Measurements from ENCODE around the gene CCL15.
"Not testable (repeated sequence)": the region's sequence is repeated elsewhere in the genome, so short reads cannot be mapped to it uniquely, and the experiment has no call there.

Gene CCL15, protein sequence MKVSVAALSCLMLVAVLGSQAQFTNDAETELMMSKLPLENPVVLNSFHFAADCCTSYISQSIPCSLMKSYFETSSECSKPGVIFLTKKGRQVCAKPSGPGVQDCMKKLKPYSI

DNA sequence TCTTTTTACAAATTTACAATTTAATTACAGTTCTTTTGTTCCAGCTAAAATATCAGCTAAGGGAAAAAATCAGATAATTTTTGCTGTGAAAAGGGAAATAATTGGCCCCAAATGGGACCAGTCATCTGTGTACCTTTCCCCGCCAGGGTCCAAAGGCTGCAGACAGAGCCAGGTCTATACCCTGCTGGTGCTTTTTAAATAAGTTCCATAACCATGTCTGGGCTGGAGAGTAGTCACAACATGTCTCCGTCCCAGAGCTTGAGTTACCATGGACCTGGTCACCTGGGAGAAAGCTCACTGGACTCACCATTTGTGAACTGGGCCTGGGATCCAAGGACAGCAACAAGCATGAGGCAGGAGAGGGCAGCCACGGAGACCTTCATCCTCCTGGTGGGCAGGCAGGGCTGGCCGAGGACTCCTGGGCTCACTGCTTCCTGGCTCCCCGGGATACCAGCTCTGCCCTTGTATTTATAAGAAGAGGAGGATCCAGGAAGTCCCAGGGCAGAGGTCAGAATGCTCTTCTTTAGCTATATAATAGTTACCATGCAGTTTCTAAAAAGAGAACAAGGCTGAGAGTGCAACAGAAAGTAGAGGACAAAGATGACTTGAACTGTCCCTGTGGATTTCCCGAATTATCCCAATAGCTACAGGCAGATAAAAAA lies at the start of gene CCL15:
CCL15 (minus strand) TSS at position 444 of the 662 bp plus-strand sequence; CDS start at position 383, 61 bp downstream.
- DNase-seq (ENCODE audit: low read depth) = no peak

GRCh38 chr17:36049643-36050042 lies 48.3 kb upstream of the CCL15 start:
- no peak for DNase-seq (ENCODE audit: low read depth)

GRCh38 chr17:36048066-36048465 lies 46.7 kb upstream of the CCL15 start:
- DNase-seq (ENCODE audit: low read depth) = no peak

DNA sequence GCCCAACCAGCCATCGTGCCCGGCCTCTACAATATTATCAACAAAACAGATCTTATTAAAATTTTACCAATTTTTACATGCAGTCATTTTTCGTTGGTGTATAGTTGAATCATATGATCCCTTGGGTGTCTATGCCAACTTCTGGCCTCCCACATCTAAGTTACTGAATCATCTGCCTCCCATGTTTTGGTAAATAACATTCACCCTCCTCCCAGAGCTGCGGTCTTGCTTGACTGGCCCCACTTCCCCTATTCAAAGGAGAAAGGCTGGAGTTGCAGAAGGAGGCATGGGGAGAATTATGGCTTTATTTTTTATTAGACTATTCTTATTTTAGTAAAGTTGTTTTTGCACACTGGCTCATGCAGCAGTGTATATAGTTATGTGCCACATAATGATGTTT lies 34.9 kb upstream of the CCL15 start:
- no peak for DNase-seq (ENCODE audit: low read depth)

DNA sequence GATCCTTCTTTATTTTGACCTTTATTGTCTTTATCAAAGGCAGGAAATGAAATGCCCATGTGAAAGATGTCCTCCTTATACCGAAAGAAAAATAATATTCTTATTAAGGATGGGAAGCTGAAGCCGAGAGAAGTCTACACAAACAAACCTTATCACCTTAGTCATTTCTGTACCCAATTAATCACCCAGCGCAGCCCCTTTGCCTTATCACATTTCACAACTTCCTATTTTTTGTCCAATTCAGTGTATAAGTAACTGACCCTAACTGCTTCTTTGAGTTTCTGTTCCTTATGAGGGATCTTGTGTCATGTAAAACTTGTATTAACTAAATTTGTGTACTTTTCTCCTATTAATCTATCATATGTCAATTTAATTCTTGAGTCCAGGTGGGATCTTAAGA lies 32.8 kb upstream of the CCL15 start:
- no peak for DNase-seq (ENCODE audit: low read depth)

DNA sequence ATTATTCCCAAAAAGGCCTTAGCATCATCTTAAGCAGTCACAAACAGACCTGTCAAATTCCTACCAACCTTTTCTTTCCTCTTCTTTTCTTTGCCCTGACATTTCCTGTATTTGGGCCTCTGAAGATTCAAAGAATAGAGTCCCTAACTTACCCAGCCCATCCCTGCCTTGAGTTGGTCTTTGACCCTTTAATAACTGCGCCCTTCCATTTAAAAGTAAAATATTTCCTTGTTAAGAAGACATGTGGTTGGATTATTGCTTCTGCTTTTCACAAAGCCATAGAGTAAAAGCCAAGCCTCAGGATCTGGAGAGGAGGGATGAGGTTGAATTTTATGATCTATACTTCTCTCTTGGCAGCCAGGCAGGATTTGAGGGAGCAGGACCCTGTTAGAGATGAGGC lies 29.6 kb upstream of the CCL15 start:
- no peak for DNase-seq (ENCODE audit: low read depth)

DNA sequence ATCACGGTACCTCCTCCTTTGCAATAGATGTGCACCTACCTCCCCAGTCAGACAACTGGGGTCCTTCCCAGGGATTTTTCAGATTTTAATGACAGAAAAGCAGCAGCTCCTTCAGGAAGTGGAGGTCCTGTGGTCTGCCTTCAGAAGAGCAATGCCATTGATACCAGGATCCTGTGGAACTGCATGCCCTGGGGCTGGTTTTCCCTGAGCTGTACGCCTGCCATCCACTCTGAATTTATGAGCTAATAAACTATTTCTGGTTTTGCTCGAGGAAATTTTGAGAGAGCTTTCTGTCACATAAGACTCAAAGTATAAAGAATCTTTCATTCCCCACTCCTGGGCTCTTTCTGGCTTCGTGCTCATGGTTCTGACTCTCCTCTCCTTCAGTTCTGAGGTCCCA lies 26.4 kb upstream of the CCL15 start:
- DNase-seq (ENCODE audit: low read depth) = no peak

DNA sequence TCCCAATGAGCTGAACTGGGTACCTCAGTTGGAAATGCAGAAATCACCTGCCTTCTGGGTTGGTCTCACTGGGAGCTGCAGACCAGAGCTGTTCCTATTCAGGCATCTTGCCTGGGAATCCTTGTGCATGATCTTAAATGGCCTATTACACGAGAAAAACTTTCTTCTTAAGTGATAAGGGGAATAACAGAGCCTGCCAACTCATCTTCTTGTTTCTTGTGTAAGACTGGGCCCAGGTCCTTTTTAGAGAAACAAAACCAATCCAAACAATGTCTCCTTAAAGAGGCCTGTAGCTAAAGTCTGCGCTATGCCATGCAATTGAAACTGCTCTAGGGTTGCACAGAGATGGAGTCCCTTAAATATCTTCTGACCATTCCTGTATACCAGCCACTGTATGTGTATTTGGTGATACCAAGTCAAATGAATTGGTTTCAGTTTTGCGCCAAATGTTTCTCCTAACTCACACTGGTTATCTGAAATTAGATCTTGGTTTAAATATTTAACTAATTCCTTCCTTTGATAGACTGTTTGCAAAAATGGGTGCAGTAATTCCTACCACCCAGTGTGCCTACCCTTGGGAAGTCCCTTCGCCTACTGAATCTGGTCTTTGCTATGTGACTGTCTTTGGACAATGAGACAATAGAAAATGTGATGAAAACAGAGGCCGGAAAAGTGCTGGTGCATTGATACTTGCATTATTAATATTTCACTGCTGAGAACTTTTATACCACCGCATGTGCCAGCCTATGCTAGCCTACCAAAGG lies 22.9 kb upstream of the CCL15 start:
- DNase-seq (ENCODE audit: low read depth) = no peak

DNA sequence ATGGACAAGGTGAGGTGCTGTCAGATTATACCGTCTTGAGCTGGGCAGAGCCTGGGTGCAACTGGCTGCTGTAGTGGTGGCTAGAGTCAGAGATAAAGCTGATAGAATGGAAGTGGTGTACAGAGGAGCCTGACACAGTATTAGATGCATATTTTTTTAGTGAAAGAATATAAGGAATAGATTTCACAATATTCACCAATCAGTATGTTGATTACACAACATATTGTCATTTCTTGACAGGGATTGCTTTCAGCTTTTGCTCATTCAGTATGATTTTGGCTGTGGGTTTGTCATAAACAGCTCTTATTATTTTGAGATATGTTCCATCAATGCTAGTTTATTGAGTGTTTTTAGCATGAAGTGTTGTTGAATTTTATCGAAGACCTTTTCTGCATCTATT lies 18.1 kb upstream of the CCL15 start:
- no peak for DNase-seq (ENCODE audit: low read depth)

- no peak for DNase-seq (ENCODE audit: low read depth)
Observed at GRCh38 chr17:36017799-36018198, 16.4 kb upstream of the CCL15 start, which contains the start of gene CCL23. TSS of gene CCL23 (minus strand) at chr17:36017972. CDS start at chr17:36017897, 75 bp downstream.

DNA sequence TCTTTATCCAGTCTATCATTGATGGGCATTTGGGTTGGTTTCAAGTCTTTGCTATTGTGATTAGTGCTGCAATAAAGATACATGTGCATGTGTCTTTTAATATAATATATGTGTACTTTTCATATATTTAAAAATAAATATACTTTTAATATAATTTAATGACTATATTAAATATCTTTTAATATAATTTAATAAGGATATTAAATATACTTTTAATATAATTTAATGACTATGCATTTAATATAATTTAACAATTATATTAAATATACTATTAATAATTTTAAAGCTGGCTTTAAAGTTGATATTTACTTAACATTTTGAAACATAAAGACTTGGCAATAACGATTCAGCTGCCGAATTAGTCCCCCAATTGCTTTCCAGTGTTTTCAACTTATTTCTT lies 15.2 kb upstream of the CCL15 start:
- DNase-seq (ENCODE audit: low read depth) = no peak

GRCh38 chr17:36015895-36016294 lies 14.5 kb upstream of the CCL15 start:
- not testable (repeated sequence) for DNase-seq (ENCODE audit: low read depth)

DNA sequence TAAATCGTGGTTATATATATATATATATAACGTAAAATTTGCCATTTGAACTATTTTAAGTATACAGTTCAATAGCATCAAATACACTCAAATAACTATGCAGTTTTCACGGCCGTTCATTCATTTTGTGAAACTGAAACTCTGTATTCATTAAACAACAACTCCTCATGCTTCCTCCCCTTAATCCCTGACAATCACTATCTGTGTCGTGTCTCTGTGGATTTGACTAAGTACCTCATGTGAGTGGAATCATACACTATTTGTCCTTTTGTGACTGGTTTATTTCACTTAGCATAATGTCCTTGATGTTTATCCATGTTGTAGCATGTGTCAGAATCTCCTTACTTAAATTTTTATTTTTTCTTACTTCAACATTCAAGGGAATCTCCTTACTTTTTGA lies 13.6 kb upstream of the CCL15 start:
- no peak for DNase-seq (ENCODE audit: low read depth)

DNA sequence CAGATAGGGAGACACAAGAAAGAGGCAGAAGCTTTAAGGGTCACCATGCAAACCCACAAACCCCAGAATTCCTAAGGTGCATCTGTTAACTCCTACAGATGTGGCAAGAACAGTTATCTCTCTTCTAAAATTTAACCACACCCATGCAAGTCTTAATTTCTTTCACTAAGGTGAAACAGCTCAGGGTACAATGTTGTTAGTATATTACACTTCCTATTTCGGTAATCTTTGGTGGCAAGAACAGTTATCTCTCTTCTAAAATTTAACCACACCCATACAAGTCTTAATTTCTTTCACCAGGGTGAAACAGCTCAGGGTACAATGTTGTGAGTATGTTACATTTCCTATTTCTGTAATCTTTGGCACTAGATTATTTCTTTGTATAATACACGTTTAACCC lies 9.8 kb upstream of the CCL15 start:
- no peak for DNase-seq (ENCODE audit: low read depth)

DNA sequence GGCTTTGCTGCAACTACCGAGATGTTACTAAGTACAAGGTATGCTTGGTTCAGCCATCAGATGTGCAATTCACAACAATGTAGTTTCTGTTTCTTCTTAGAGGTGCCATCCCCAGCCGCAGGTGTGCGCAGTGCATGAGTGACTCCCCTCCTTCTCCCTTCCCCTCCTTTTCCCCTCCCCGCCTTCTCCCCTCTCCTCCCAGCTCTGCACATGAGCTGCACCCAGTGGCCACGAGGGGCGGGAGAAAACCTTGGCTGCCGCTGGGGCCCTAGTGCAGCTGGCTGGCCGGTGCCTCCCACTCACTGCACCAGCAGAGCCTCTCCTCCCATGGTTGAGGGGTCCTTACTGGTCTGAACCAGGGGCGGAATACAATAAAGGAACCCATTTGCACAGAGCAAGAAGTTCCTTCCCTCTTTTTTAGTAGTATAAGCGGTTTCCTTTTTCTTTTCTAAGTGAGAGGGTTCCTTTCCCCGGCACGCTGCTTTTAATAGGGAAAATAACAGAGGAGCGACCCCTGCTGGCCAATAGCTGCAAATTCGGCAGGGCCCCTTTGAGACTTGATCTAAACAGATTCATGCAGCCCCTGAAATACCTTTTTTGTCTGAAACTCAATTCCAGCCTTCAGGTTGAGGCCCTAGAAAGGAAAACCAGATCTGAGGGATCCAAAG lies 7.8 kb upstream of the CCL15 start:
- DNase-seq (ENCODE audit: low read depth) = no peak

- no peak for DNase-seq (ENCODE audit: low read depth)
Observed at GRCh38 chr17:36004594-36005108, 3.3 kb upstream of the CCL15 start.

DNA sequence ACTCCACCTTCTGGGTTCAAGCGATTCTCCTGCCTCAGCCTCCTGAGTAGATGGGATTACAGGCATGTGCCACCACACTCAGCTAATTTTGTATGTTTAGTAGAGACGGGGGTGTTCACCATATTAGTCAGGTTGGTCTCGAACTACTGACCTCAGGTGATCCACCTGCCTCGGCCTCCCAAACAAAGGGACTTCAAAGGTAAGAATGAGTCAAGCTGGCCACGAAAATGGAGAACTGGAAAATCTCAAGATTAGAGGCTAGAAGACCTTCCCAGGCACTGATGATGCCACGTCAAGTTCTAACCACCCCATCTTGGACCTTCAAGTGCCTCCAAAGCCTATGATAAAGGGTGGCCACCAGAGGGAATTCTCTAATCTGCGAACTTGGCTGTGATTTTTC lies 1.3 kb upstream of the CCL15 start:
- DNase-seq (ENCODE audit: low read depth) = no peak

- no peak for DNase-seq (ENCODE audit: low read depth)
Observed at GRCh38 chr17:36001862-36002603, 680 bp upstream of the CCL15 start.

- no peak for DNase-seq (ENCODE audit: low read depth)
Observed at GRCh38 chr17:36000732-36001109, 632 bp downstream of the CCL15 start.

DNA sequence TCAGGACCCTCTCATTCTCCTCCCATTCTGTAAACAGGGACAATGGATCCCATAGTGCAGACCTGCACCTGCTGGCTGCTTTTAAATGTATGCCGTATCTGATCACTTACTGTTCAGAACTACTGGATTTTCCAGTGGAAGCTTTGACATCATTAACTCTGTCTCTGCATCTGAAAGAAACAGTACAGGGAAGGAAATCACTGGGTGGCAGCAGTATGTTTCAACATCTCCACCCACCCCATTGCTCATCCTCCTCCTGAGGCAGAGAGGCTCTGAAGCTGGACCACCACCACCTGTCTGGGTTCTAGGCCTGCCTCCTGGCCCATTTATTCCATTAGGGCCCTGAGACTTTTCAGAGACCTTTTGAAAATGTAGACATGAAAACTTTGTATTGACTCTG lies 2.6 kb downstream of the CCL15 start:
- DNase-seq (ENCODE audit: low read depth) = no peak

GRCh38 chr17:35998018-35998545 lies 3.3 kb downstream of the CCL15 start:
- no peak for DNase-seq (ENCODE audit: low read depth)

GRCh38 chr17:35995346-35995745 lies 6.0 kb downstream of the CCL15 start:
- DNase-seq (ENCODE audit: low read depth) = not testable (repeated sequence)

All from GM04504 (cell line).